GM18868 (cell line): ENCODE results near the gene MYEOV.

ENCODE experiments used
- ATAC-seq: cut with Tn5 transposase; IDR thresholded peaks from one replicate; pipeline ENCODE4 v1.9.1; 2021; ENCODE audit warnings: mild to moderate bottlenecking, moderate library complexity; ENCODE audit not compliant: unreplicated experiment

The MYEOV gene

GRCh38 chr11:69300120-69301060, 6.4 kb downstream of the MYEOV start:
- ATAC-seq, result no peak

- ATAC-seq, result no peak
Observed at GRCh38 chr11:69301081-69301454, 7.1 kb downstream of the MYEOV start.

GRCh38 chr11:69301455-69302401, 7.8 kb downstream of the MYEOV start:
- ATAC-seq, result no peak

- no peak for ATAC-seq
Observed at GRCh38 chr11:69302447-69303020, 8.6 kb downstream of the MYEOV start.

- ATAC-seq, result no peak
Observed at GRCh38 chr11:69303427-69303826, 9.5 kb downstream of the MYEOV start.

- no peak for ATAC-seq
Observed at GRCh38 chr11:69304258-69304657, 10.3 kb downstream of the MYEOV start.

- ATAC-seq, result no peak
Observed at GRCh38 chr11:69304686-69305085, 10.7 kb downstream of the MYEOV start.

GRCh38 chr11:69305885-69306540, 12.1 kb downstream of the MYEOV start:
- no peak for ATAC-seq

- ATAC-seq, result no peak
Observed at GRCh38 chr11:69306821-69307220, 12.9 kb downstream of the MYEOV start.

- no peak for ATAC-seq
Observed at GRCh38 chr11:69307421-69307820, 13.5 kb downstream of the MYEOV start.

- ATAC-seq, result no peak
Observed at GRCh38 chr11:69307871-69308431, 14.0 kb downstream of the MYEOV start.

- ATAC-seq, result no peak
Observed at GRCh38 chr11:69308491-69308911, 14.5 kb downstream of the MYEOV start.

GRCh38 chr11:69308936-69309615, 15.1 kb downstream of the MYEOV start:
- no peak for ATAC-seq

GRCh38 chr11:69309631-69310280, 15.8 kb downstream of the MYEOV start:
- ATAC-seq, result no peak

GRCh38 chr11:69310351-69310750, 16.4 kb downstream of the MYEOV start:
- ATAC-seq, result no peak

GRCh38 chr11:69310934-69311766, 17.2 kb downstream of the MYEOV start:
- ATAC-seq, result no peak

- ATAC-seq, result no peak
Observed at GRCh38 chr11:69311767-69312385, 17.9 kb downstream of the MYEOV start.
